GM12878 (cell line): ENCODE measurements around the gene KRT28. TPM values are rescaled to one million over a fixed set of nuclear protein-coding genes. Genes with fewer than 3 reads are reported as not detected.

Experiments used
- ATAC-seq: fragments of 200-7000 bp; cut with Tn5 transposase; 3 replicates; pipeline ENCODE4 v1.9.1; 2020; ENCODE audit warnings: mild to moderate bottlenecking, moderate library complexity
- BruUV-seq: library from RNA; stranded (reverse); fragments of 400-500 nt; replicated peaks from 2 replicates; lab custom pipeline; 2021; lab: Mats Ljungman, UMichigan
- CTCF ChIA-PET: fragments of 300-600 bp; sonication (Branson Sonifier 250); formaldehyde crosslinking; extraction: SDS; loops from one replicate; lab custom pipeline; 2021; ENCODE audit warnings: inconsistent platforms; lab: Yijun Ruan, JAX
- POLR2A ChIA-PET: fragments of 350-600 bp; formaldehyde crosslinking; extraction: SDS; loops from one replicate; lab custom pipeline; 2021; ENCODE audit warnings: inconsistent platforms; lab: Charles Lee
- RAD21 ChIA-PET: fragments of 300-600 bp; sonication (Branson Sonifier 250); formaldehyde crosslinking; loops from one replicate; lab custom pipeline; 2023; ENCODE audit warnings: antibody characterized with exemption; ENCODE audit not compliant: unreplicated experiment; lab: Charles Lee
- SMC1A ChIA-PET: fragments of 300-600 bp; sonication (Branson Sonifier 250); formaldehyde crosslinking; loops from one replicate; lab custom pipeline; 2023; ENCODE audit not compliant: unreplicated experiment, uncharacterized antibody; lab: Charles Lee
- DNase-seq: peaks from one replicate; pipeline ENCODE4 v3.0.0-alpha.2; 2011; ENCODE audit warnings: low read depth, low spot score
- FAIRE-seq: peaks from 3 replicates; lab custom pipeline; 2011; peaks lifted over from hg19 to GRCh38; lab: Jason Lieb, UNC
- H2AFZ ChIP-seq: 2 replicates; pipeline ENCODE4 v1.6.0; 2011; ENCODE audit warnings: low read depth, low read length, control low read depth; ENCODE audit not compliant: control insufficient read depth
- H3K27ac ChIP-seq: 2 replicates; pipeline ENCODE4 v1.5.1; 2011; ENCODE audit warnings: control low read depth; ENCODE audit not compliant: control insufficient read depth, insufficient read depth
- H3K27me3 ChIP-seq, 2 experiments: replicated peaks in 1 of 2; 2 replicates each; pipeline versions ENCODE4 v1.6.0 to v1.6.1; 2011; ENCODE audit warnings: low read length in 1 of 2; ENCODE audit not compliant: control insufficient read depth in 2 of 2, insufficient read depth in 2 of 2
- H3K36me3 ChIP-seq, 2 experiments: 2 replicates each; pipeline ENCODE4 v1.5.1; 2011; ENCODE audit warnings: low read length in 1 of 2; ENCODE audit not compliant: control insufficient read depth in 2 of 2, insufficient read depth in 2 of 2
- H3K4me1 ChIP-seq: 2 replicates; pipeline ENCODE4 v1.6.1; 2011; ENCODE audit warnings: mild to moderate bottlenecking, low read length, moderate library complexity, mixed read lengths; ENCODE audit not compliant: control insufficient read depth, insufficient read depth
- H3K4me2 ChIP-seq: 2 replicates; pipeline ENCODE4 v1.6.0; 2011; ENCODE audit warnings: control low read depth; ENCODE audit not compliant: control insufficient read depth, insufficient read depth
- H3K4me3 ChIP-seq: fragments of 200-600 bp; sonication (generic); 2 replicates; pipeline ENCODE4 v1.5.1; 2016
- H3K79me2 ChIP-seq: 2 replicates; pipeline ENCODE4 v1.6.0; 2011; ENCODE audit warnings: low read length; ENCODE audit not compliant: control insufficient read depth, insufficient read depth
- H3K9ac ChIP-seq: 2 replicates; pipeline ENCODE4 v1.8.0; 2011; ENCODE audit warnings: low read length, control low read depth, mixed read lengths; ENCODE audit not compliant: control insufficient read depth, insufficient read depth
- H3K9me3 ChIP-seq: replicated peaks from 3 replicates; pipeline ENCODE4 v1.5.1; 2011; ENCODE audit warnings: mild to moderate bottlenecking, low read length; ENCODE audit not compliant: control insufficient read depth, insufficient read depth
- H4K20me1 ChIP-seq: 2 replicates; pipeline ENCODE4 v1.6.0; 2011; ENCODE audit not compliant: control insufficient read depth, insufficient read depth
- ATF3 ChIP-seq: IDR thresholded peaks from 2 replicates; pipeline ENCODE4 v1.6.1; 2011; ENCODE audit warnings: low read depth, mild to moderate bottlenecking, low read length, moderate library complexity, borderline replicate concordance; ENCODE audit errors: extremely low read depth
- BCLAF1 ChIP-seq: fragments of 450-650 bp; IDR thresholded peaks from 2 replicates; pipeline ENCODE4 v1.6.1; 2017; ENCODE audit warnings: antibody characterized with exemption, mild to moderate bottlenecking, moderate library complexity
- CHD2 ChIP-seq: IDR thresholded peaks from 2 replicates; pipeline ENCODE4 v1.6.1; 2011; ENCODE audit warnings: low read depth, low read length, improper control_type of control experiment, borderline replicate concordance
- DPF2 ChIP-seq: fragments of 450-650 bp; IDR thresholded peaks from 2 replicates; pipeline ENCODE4 v1.6.1; 2017; ENCODE audit warnings: mild to moderate bottlenecking
- EED ChIP-seq: sonication (generic); IDR thresholded peaks from 2 replicates; pipeline ENCODE4 v1.6.1; 2016; ENCODE audit warnings: antibody characterized with exemption, low read depth
- HSF1 ChIP-seq: fragments of 150-350 bp; IDR thresholded peaks from 2 replicates; pipeline ENCODE4 v1.6.1; 2014; ENCODE audit warnings: mild to moderate bottlenecking, low read depth, low read length
- NFIC ChIP-seq: IDR thresholded peaks from 2 replicates; pipeline ENCODE4 v1.6.1; 2012; ENCODE audit warnings: low read depth, mild to moderate bottlenecking, inconsistent platforms, low read length, moderate library complexity
- REST ChIP-seq: IDR thresholded peaks from 2 replicates; pipeline ENCODE4 v1.6.1; 2012; ENCODE audit warnings: mild to moderate bottlenecking, low read depth, low read length
- SPI1 ChIP-seq: IDR thresholded peaks from 2 replicates; pipeline ENCODE4 v1.6.1; 2011; ENCODE audit warnings: low read depth, mild to moderate bottlenecking, low read length, moderate library complexity, borderline replicate concordance; ENCODE audit not compliant: insufficient read depth
- ZNF687 ChIP-seq: fragments of 450-650 bp; IDR thresholded peaks from 2 replicates; pipeline ENCODE4 v1.6.1; 2017; ENCODE audit warnings: mild to moderate bottlenecking, moderate library complexity
- WGBS: methylation state at CpG from one replicate; pipeline ENCODE4 v1.1.6; 2016; ENCODE audit warnings: low lambda C conversion rate; ENCODE audit not compliant: insufficient replicate concordance, insufficient coverage; ENCODE audit errors: missing lambda C conversion rate; 5-methylcytosine and 5-hydroxymethylcytosine counted together
- in situ Hi-C: fragments of 300-500 bp; cut with MboI; formaldehyde crosslinking; loops from 9 replicates; pipeline ENCODE4 v1.14.3; 2018; ENCODE audit warnings: mixed read lengths
- intact Hi-C: fragments of 100-400 bp; cut with micrococcal nuclease; formaldehyde crosslinking; loops from one replicate; pipeline ENCODE4 v1.14.2; 2022; ENCODE audit not compliant: unreplicated experiment
- polyA plus RNA-seq, 11 experiments: library from polyadenylated mRNA; depleted of rRNA in 4 of 11; unstranded in 6 of 11; stranded (reverse) in 5 of 11; fragments of >200 nt; fragmentation: Nextera tagmentation in 4 of 11; fragmentation: Illumina TruSeq in 1 of 11; extraction: Ambion mirVana in 4 of 11; extraction: Trizol in 1 of 11; gene quantifications; 1 replicate in 1 of 11; 2 replicates in 10 of 11; pipeline versions ENCODE4 v1.2.1 to v1.2.3, GENCODE V29; 2011 to 2016; ENCODE audit warnings: inconsistent platforms in 2 of 11, missing spikeins in 2 of 11, low read depth in 1 of 11
- total RNA-seq, 4 experiments: library from RNA; depleted of rRNA in 3 of 4; stranded (reverse); fragments of >200 nt in 3 of 4; fragmentation: Illumina TruSeq in 1 of 4; extraction: Trizol in 1 of 4; gene quantifications; 2 replicates each; pipeline versions ENCODE4 v1.2.1 to v1.2.3, GENCODE V29; 2013 to 2021

KRT28 gene
- total and polyA plus RNA-seq, 10 of the 15 experiments (the other 5 are each of a cell fraction or from before 2014, with no cell fraction given) = not detected

DNA sequence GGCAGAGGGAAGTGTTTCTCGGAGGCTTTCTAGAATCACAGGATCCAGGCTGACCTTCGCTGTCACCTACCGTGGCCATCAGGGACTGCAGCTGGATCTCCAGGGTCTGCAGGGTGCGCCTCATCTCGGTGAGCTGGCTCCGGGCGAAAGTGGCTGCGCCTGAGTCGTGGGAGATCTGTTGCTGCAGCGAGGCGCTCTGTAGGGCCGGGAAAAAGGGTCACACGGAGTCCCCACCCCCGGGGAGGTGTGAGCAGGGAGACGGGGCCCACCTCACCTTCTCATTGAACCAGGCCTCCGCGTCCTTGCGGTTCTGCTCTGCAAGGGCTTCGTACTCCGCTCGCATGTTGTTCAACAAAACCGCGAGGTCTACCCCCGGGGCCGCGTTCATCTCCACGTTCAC lies 2.9 kb downstream of the KRT28 start:
- no peak for ATAC-seq
- in situ Hi-C loops = no loop called here
- TF ChIP-seq CHD2 (no peak), DPF2 (no peak), ZNF687 (no peak), EED (no peak), ATF3 (no peak), BCLAF1 (no peak), REST (no peak), NFIC (no peak), SPI1 (no peak), HSF1 (no peak)

More for the DNA sequence above, 2.9 kb downstream of the KRT28 start:
- Histone ChIP-seq H3K9ac (no peak overlapping the region), H3K4me2 (no peak overlapping the region), H3K4me3 (no peak overlapping the region), H3K9me3 (no peaks in the 10 kb centered on the region), H4K20me1 (no peaks in the 10 kb centered on the region), H3K27ac (no peak overlapping the region), H3K36me3 (no peaks in the 10 kb centered on the region), H3K27me3 (peaks cover 2 to 11% of the 10 kb centered on the region in 2 experiments; a peak in 2 of 4 replicates), H3K79me2 (no peaks in the 10 kb centered on the region), H3K4me1 (no peaks in the 10 kb centered on the region), H2AFZ (no peak overlapping the region)
- FAIRE-seq (no peak), DNase-seq (no peak)
- RAD21 ChIA-PET = no interaction called here
- 63% methylated on average over 27 of the region's 27 CpGs for WGBS
- POLR2A ChIA-PET = no interaction called here
- intact Hi-C loops = loop anchor here (10.0 kb wide), 1 partner anchor 252 kb away; no protein-coding TSS in a partner anchor
- CTCF ChIA-PET = interaction anchor here (1.5 kb wide), 1 partner anchor 752 kb away, joined by 3 read pairs; no protein-coding TSS in a partner anchor
- SMC1A ChIA-PET = no interaction called here
- no TSS peak for BruUV-seq
